ENCODE data around the gene MYOG.

The MYOG gene

GRCh38 chr1:203095061-203095690, 9.4 kb upstream of the MYOG start:
- Histone ChIP-seq H3K36me3 (ENCODE audit: control insufficient read depth, insufficient read depth, low read length) (no peaks in the 10 kb centered on the region), H3K4me2 (ENCODE audit: low read length) (no peak overlapping the region), H3K4ac (ENCODE audit: low read depth, low read length) (no peak overlapping the region), H4K5ac (ENCODE audit: low read length) (no peak overlapping the region), H4K8ac (ENCODE audit: low read depth, low read length) (no peak overlapping the region), H3K56ac (ENCODE audit: low read length) (no peak overlapping the region), H3K4me1 (ENCODE audit: control insufficient read depth, low read depth, low read length) (no peaks in the 10 kb centered on the region), H3K23ac (ENCODE audit: low read length) (no peak overlapping the region), H3K79me1 (ENCODE audit: low read length) (no peaks in the 10 kb centered on the region), H3K4me3 (ENCODE audit: low read length) (no peak overlapping the region), H2BK15ac (replicated peaks; ENCODE audit: low read depth) (no peak overlapping the region), H3K9ac (ENCODE audit: low read length) (no peak overlapping the region), H2BK5ac (ENCODE audit: low read length) (no peak overlapping the region), H2AK5ac (ENCODE audit: low read length) (no peak overlapping the region), H2BK120ac (ENCODE audit: low read depth, low read length) (no peak overlapping the region), H3K79me2 (ENCODE audit: control insufficient read depth, insufficient read depth, low read length) (no peaks in the 10 kb centered on the region), H3K27me3 (ENCODE audit: insufficient read depth, low read length, poor library complexity) (no peaks in the 10 kb centered on the region), H3K18ac (ENCODE audit: low read length) (no peak overlapping the region), H3K27ac (ENCODE audit: low read depth, low read length) (no peak overlapping the region)
- no CpG with 5 or more reads among the region's 1 CpG for WGBS (ENCODE audit: extremely low coverage, insufficient coverage, low lambda C conversion rate)
- DNase-seq, result no peak

GRCh38 chr1:203093754-203094410, 8.1 kb upstream of the MYOG start:
- Histone ChIP-seq H3K4ac (ENCODE audit: low read depth, low read length) (no peak overlapping the region), H3K56ac (ENCODE audit: low read length) (no peak overlapping the region), H3K4me3 (ENCODE audit: low read length) (no peak overlapping the region), H3K9ac (ENCODE audit: low read length) (no peak overlapping the region), H3K4me1 (ENCODE audit: control insufficient read depth, low read depth, low read length) (no peaks in the 10 kb centered on the region), H3K23ac (ENCODE audit: low read length) (no peak overlapping the region), H4K5ac (ENCODE audit: low read length) (no peak overlapping the region), H3K18ac (ENCODE audit: low read length) (no peak overlapping the region), H3K79me2 (ENCODE audit: control insufficient read depth, insufficient read depth, low read length) (no peaks in the 10 kb centered on the region), H3K36me3 (ENCODE audit: control insufficient read depth, insufficient read depth, low read length) (no peaks in the 10 kb centered on the region), H3K27me3 (ENCODE audit: insufficient read depth, low read length, poor library complexity) (no peaks in the 10 kb centered on the region), H2BK15ac (replicated peaks; ENCODE audit: low read depth) (no peak overlapping the region), H4K8ac (ENCODE audit: low read depth, low read length) (no peak overlapping the region), H2AK5ac (ENCODE audit: low read length) (no peak overlapping the region), H2BK120ac (ENCODE audit: low read depth, low read length) (no peak overlapping the region), H3K79me1 (ENCODE audit: low read length) (no peaks in the 10 kb centered on the region), H3K4me2 (ENCODE audit: low read length) (no peak overlapping the region), H2BK5ac (ENCODE audit: low read length) (no peak overlapping the region), H3K27ac (ENCODE audit: low read depth, low read length) (no peak overlapping the region)
- no peak for DNase-seq
- WGBS (ENCODE audit: extremely low coverage, insufficient coverage, low lambda C conversion rate), result no CpG with 5 or more reads among the region's 1 CpG

GRCh38 chr1:203091761-203092330, 6.0 kb upstream of the MYOG start:
- H3K4me3 ChIP-seq (ENCODE audit: low read length), result no peak overlapping the region

GRCh38 chr1:203091199-203091477, 5.3 kb upstream of the MYOG start:
- H3K4ac ChIP-seq (ENCODE audit: low read depth, low read length), result no peak overlapping the region
- no peak overlapping the region for H2BK15ac ChIP-seq (replicated peaks; ENCODE audit: low read depth)
- H3K36me3 ChIP-seq (ENCODE audit: control insufficient read depth, insufficient read depth, low read length), result no peaks in the 10 kb centered on the region
- no peak overlapping the region for H4K8ac ChIP-seq (ENCODE audit: low read depth, low read length)
- H4K5ac ChIP-seq (ENCODE audit: low read length), result no peak overlapping the region
- no peak overlapping the region for H3K9ac ChIP-seq (ENCODE audit: low read length)
- no peaks in the 10 kb centered on the region for H3K27me3 ChIP-seq (ENCODE audit: insufficient read depth, low read length, poor library complexity)
- H2AK5ac ChIP-seq (ENCODE audit: low read length), result no peak overlapping the region
- peaks cover 10% of the 10 kb centered on the region for H3K4me1 ChIP-seq (ENCODE audit: control insufficient read depth, low read depth, low read length)
- no peaks in the 10 kb centered on the region for H3K79me1 ChIP-seq (ENCODE audit: low read length)
- no peak overlapping the region for H3K18ac ChIP-seq (ENCODE audit: low read length)
- no peak overlapping the region for H3K4me3 ChIP-seq (ENCODE audit: low read length)
- no peak overlapping the region for H3K27ac ChIP-seq (ENCODE audit: low read depth, low read length)
- no peak for DNase-seq
- no peak overlapping the region for H3K4me2 ChIP-seq (ENCODE audit: low read length)
- no peak overlapping the region for H2BK120ac ChIP-seq (ENCODE audit: low read depth, low read length)
- H3K79me2 ChIP-seq (ENCODE audit: control insufficient read depth, insufficient read depth, low read length), result no peaks in the 10 kb centered on the region
- WGBS (ENCODE audit: extremely low coverage, insufficient coverage, low lambda C conversion rate), result no CpG with 5 or more reads among the region's 4 CpGs
- no peak overlapping the region for H3K56ac ChIP-seq (ENCODE audit: low read length)
- H2BK5ac ChIP-seq (ENCODE audit: low read length), result no peak overlapping the region
- H3K23ac ChIP-seq (ENCODE audit: low read length), result no peak overlapping the region

More at GRCh38 chr1:203091761-203092330, 6.0 kb upstream of the MYOG start:
- Histone ChIP-seq H2BK120ac (ENCODE audit: low read depth, low read length) (no peak overlapping the region), H3K36me3 (ENCODE audit: control insufficient read depth, insufficient read depth, low read length) (no peaks in the 10 kb centered on the region), H4K5ac (ENCODE audit: low read length) (no peak overlapping the region), H2BK15ac (replicated peaks; ENCODE audit: low read depth) (no peak overlapping the region), H3K4me1 (ENCODE audit: control insufficient read depth, low read depth, low read length) (peaks cover 5% of the 10 kb centered on the region), H3K79me1 (ENCODE audit: low read length) (no peaks in the 10 kb centered on the region), H3K56ac (ENCODE audit: low read length) (no peak overlapping the region), H3K18ac (ENCODE audit: low read length) (no peak overlapping the region), H3K9ac (ENCODE audit: low read length) (no peak overlapping the region), H3K27ac (ENCODE audit: low read depth, low read length) (no peak overlapping the region), H3K27me3 (ENCODE audit: insufficient read depth, low read length, poor library complexity) (no peaks in the 10 kb centered on the region), H3K4ac (ENCODE audit: low read depth, low read length) (no peak overlapping the region), H3K79me2 (ENCODE audit: control insufficient read depth, insufficient read depth, low read length) (no peaks in the 10 kb centered on the region), H4K8ac (ENCODE audit: low read depth, low read length) (no peak overlapping the region), H3K4me2 (ENCODE audit: low read length) (no peak overlapping the region), H2AK5ac (ENCODE audit: low read length) (no peak overlapping the region), H3K23ac (ENCODE audit: low read length) (no peak overlapping the region), H2BK5ac (ENCODE audit: low read length) (no peak overlapping the region)
- WGBS (ENCODE audit: extremely low coverage, insufficient coverage, low lambda C conversion rate), result no CpG with 5 or more reads among the region's 6 CpGs
- DNase-seq, result no peak

GRCh38 chr1:203090421-203091198, 4.8 kb upstream of the MYOG start:
- Histone ChIP-seq H3K4ac (ENCODE audit: low read depth, low read length) (no peak overlapping the region), H3K27me3 (ENCODE audit: insufficient read depth, low read length, poor library complexity) (no peaks in the 10 kb centered on the region), H3K4me2 (ENCODE audit: low read length) (no peak overlapping the region), H3K4me3 (ENCODE audit: low read length) (no peak overlapping the region), H4K8ac (ENCODE audit: low read depth, low read length) (no peak overlapping the region), H2BK15ac (replicated peaks; ENCODE audit: low read depth) (no peak overlapping the region), H3K18ac (ENCODE audit: low read length) (no peak overlapping the region), H3K79me2 (ENCODE audit: control insufficient read depth, insufficient read depth, low read length) (no peaks in the 10 kb centered on the region), H2AK5ac (ENCODE audit: low read length) (no peak overlapping the region), H2BK5ac (ENCODE audit: low read length) (no peak overlapping the region), H4K5ac (ENCODE audit: low read length) (no peak overlapping the region), H3K27ac (ENCODE audit: low read depth, low read length) (no peak overlapping the region), H3K79me1 (ENCODE audit: low read length) (no peaks in the 10 kb centered on the region), H3K9ac (ENCODE audit: low read length) (no peak overlapping the region), H3K4me1 (ENCODE audit: control insufficient read depth, low read depth, low read length) (peaks cover 10% of the 10 kb centered on the region), H3K36me3 (ENCODE audit: control insufficient read depth, insufficient read depth, low read length) (no peaks in the 10 kb centered on the region), H2BK120ac (ENCODE audit: low read depth, low read length) (no peak overlapping the region), H3K56ac (ENCODE audit: low read length) (no peak overlapping the region), H3K23ac (ENCODE audit: low read length) (no peak overlapping the region)
- no CpG with 5 or more reads among the region's 6 CpGs for WGBS (ENCODE audit: extremely low coverage, insufficient coverage, low lambda C conversion rate)
- no peak for DNase-seq
